Endodermal cell (in vitro differentiated cells): ENCODE results near the gene SYNGAP1. TPM values are rescaled to one million over a fixed set of nuclear protein-coding genes. Genes with fewer than 3 reads are reported as not detected.
A peak's percentile ranks its signal among the peaks of the same experiment; 100 is the strongest.

Experiments used
- DNase-seq: peaks from one replicate; pipeline ENCODE4 v3.0.0-alpha.2; 2017
- H3K27ac ChIP-seq: 2 replicates; pipeline ENCODE4 v1.5.1; 2013; ENCODE audit warnings: mild to moderate bottlenecking, low read depth, low read length, moderate library complexity
- H3K27me3 ChIP-seq: 2 replicates; pipeline ENCODE4 v1.6.1; 2013; ENCODE audit warnings: mild to moderate bottlenecking, low read length, moderate library complexity; ENCODE audit not compliant: insufficient read depth, control insufficient read depth, poor library complexity, severe bottlenecking
- H3K36me3 ChIP-seq: 2 replicates; pipeline ENCODE4 v1.7.0; 2013; ENCODE audit warnings: mild to moderate bottlenecking, low read length, moderate library complexity; ENCODE audit not compliant: control insufficient read depth, insufficient read depth
- H3K4me1 ChIP-seq: one replicate; pipeline ENCODE4 v1.7.0; 2013; ENCODE audit warnings: low read length; ENCODE audit not compliant: control insufficient read depth, insufficient read depth
- H3K4me3 ChIP-seq: 2 replicates; pipeline ENCODE4 v1.5.1; 2013; ENCODE audit warnings: mild to moderate bottlenecking, low read length, moderate library complexity
- H3K9ac ChIP-seq: 2 replicates; pipeline ENCODE4 v1.6.1; 2013; ENCODE audit warnings: mild to moderate bottlenecking, low read length, moderate library complexity; ENCODE audit not compliant: poor library complexity, severe bottlenecking; ENCODE audit errors: extremely low read depth
- H3K9me3 ChIP-seq: 2 replicates; pipeline ENCODE4 v1.6.1; 2013; ENCODE audit warnings: mild to moderate bottlenecking, low read length, moderate library complexity; ENCODE audit not compliant: control insufficient read depth
- H3K27ac Mint-ChIP-seq: 2 replicates; pipeline ENCODE4 v1.8.0; 2020; ENCODE audit warnings: mixed read lengths
- H3K27me3 Mint-ChIP-seq: 2 replicates; pipeline ENCODE4 v1.8.0; 2021; ENCODE audit warnings: mild to moderate bottlenecking, mixed read lengths; ENCODE audit not compliant: insufficient read depth
- H3K36me3 Mint-ChIP-seq: 2 replicates; pipeline ENCODE4 v1.8.0; 2020; ENCODE audit warnings: low read depth, mixed read lengths
- H3K4me1 Mint-ChIP-seq: 2 replicates; pipeline ENCODE4 v1.8.0; 2020; ENCODE audit warnings: mixed read lengths
- H3K4me3 Mint-ChIP-seq: 2 replicates; pipeline ENCODE4 v1.8.0; 2020; ENCODE audit warnings: mild to moderate bottlenecking, moderate library complexity, mixed read lengths
- H3K9me3 Mint-ChIP-seq: 2 replicates; pipeline ENCODE4 v1.8.0; 2020; ENCODE audit warnings: mild to moderate bottlenecking, mixed read lengths
- CTCF ChIP-seq: fragments of 200-600 bp; sonication (generic); conservative IDR thresholded peaks from 2 replicates; pipeline ENCODE4 v1.5.0; 2021; ENCODE audit warnings: antibody characterized with exemption, mild to moderate bottlenecking
- WGBS, 2 experiments: methylation state at CpG; one replicate each; pipeline versions ENCODE4 v1.1.5 to v1.1.7; 2013; ENCODE audit warnings: missing lambda C conversion rate in 2 of 2, mixed read lengths in 1 of 2; ENCODE audit not compliant: insufficient coverage in 1 of 2, insufficient read length in 1 of 2; 5-methylcytosine and 5-hydroxymethylcytosine counted together
- total RNA-seq, 2 donors: library from RNA; stranded (reverse); fragmentation: NEBNext Ultra II Directional in 1 of 2; extraction: Animal tissue kit (Norgen Biotek cat#: 25700) in 1 of 2; gene quantifications; 2 replicates in 1 of 2; 3 replicates in 1 of 2; pipeline ENCODE4 v1.2.1, GENCODE V29; 2021

The SYNGAP1 gene
- total RNA-seq, 2 donors from 2014 or later: 90.2 to 94.2 TPM

GRCh38 chr6:33412140-33413009 lies 7.5 kb upstream of the SYNGAP1 start:
- Histone ChIP-seq H3K36me3 (peaks cover 56% of the 10 kb centered on the region), H3K9ac (no peak overlapping the region), H3K9me3 (no peaks in the 10 kb centered on the region), H3K27me3 (no peaks in the 10 kb centered on the region), H3K27ac (no peak overlapping the region), H3K4me3 (peak overlapping the region; percentile 95), H3K4me1 (no peaks in the 10 kb centered on the region)
- H3K27me3 Mint-ChIP-seq: no peaks in the 10 kb centered on the region
- H3K36me3 Mint-ChIP-seq: peaks cover 47% of the 10 kb centered on the region
- H3K9me3 Mint-ChIP-seq: no peaks in the 10 kb centered on the region
- no peak for TF ChIP-seq CTCF
- H3K4me1 Mint-ChIP-seq: peaks cover 29% of the 10 kb centered on the region
- peak overlapping the region; percentile 69 for H3K4me3 Mint-ChIP-seq
- WGBS, 2 experiments: 85 to 91% methylated on average over 2 to 9 of the region's 10 CpGs
- H3K27ac Mint-ChIP-seq: peak overlapping the region; percentile 49
- no peak for DNase-seq

GRCh38 chr6:33413241-33414120 lies 6.4 kb upstream of the SYNGAP1 start:
- Mint-ChIP-seq H3K4me1 (peaks cover 32% of the 10 kb centered on the region), H3K27me3 (no peaks in the 10 kb centered on the region), H3K9me3 (no peaks in the 10 kb centered on the region), H3K36me3 (peaks cover 40% of the 10 kb centered on the region), H3K4me3 (no peak overlapping the region), H3K27ac (peak overlapping the region; percentile 77)
- no peaks in the 10 kb centered on the region for H3K4me1 ChIP-seq
- no peak overlapping the region for H3K9ac ChIP-seq
- H3K27ac ChIP-seq: no peak overlapping the region
- no peaks in the 10 kb centered on the region for H3K27me3 ChIP-seq
- H3K36me3 ChIP-seq: peaks cover 45% of the 10 kb centered on the region
- DNase-seq: no peak
- no peak overlapping the region for H3K4me3 ChIP-seq
- TF ChIP-seq CTCF: no peak
- 91 to 94% methylated on average over 9 to 14 of the region's 14 CpGs for WGBS, 2 experiments
- H3K9me3 ChIP-seq: no peaks in the 10 kb centered on the region

GRCh38 chr6:33414592-33415271 lies 5.1 kb upstream of the SYNGAP1 start:
- Histone ChIP-seq H3K36me3 (peaks cover 43% of the 10 kb centered on the region), H3K27me3 (no peaks in the 10 kb centered on the region), H3K27ac (no peak overlapping the region), H3K4me1 (peaks cover 4% of the 10 kb centered on the region), H3K4me3 (no peak overlapping the region), H3K9ac (no peak overlapping the region), H3K9me3 (no peaks in the 10 kb centered on the region)
- peak; percentile 66 for DNase-seq
- Mint-ChIP-seq H3K4me1 (peaks cover 38% of the 10 kb centered on the region), H3K9me3 (no peaks in the 10 kb centered on the region), H3K4me3 (no peak overlapping the region), H3K27me3 (no peaks in the 10 kb centered on the region), H3K36me3 (peaks cover 40% of the 10 kb centered on the region), H3K27ac (peak overlapping the region; percentile 77)
- peak; percentile 75 for TF ChIP-seq CTCF
- WGBS, 2 experiments: 70 to 81% methylated on average over 2 to 12 of the region's 12 CpGs
